ENCODE data around the gene TRPV4.

TRPV4 gene

DNA sequence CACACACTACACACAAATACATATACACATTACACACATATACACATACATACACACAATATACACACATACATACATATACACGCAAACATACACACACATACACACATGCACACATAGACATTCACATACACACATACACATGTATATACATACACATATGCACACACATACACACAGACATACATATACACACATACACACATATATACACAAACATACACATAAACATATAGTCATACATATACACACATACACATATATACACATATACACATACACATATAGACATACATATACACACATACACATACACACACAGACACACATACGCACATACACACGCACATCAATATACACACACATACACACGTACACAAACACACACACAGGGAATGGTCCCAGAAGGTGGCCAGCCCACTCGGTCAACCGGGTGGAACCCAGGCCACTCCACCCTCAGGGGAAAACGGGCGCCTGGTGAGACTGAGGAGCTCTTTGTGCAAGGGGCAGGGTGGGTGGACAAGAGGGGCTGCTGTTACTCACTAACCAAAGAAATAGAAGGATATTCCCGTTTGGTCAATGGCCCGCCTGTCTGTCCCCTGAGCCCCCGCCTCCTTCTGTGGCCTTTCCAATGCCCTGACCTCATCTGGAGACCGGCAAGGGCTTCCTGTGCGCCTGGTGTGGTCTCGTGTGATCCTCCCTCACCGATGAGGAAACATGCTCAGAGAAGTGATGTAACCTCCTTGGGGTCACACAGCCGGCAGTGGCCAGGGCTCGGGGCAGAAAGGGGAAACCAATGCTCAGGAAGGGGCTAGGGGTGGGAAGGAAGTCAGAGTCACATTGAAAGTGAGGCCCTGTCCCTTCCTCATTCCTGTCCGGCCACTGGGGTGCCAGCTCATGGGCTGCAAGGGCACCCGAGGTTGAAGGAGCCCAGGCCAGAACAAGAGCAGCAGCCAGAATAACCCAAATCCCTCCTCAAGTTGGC lies 5.3 kb downstream of the TRPV4 start:
- DNase-seq, result no peak

DNA sequence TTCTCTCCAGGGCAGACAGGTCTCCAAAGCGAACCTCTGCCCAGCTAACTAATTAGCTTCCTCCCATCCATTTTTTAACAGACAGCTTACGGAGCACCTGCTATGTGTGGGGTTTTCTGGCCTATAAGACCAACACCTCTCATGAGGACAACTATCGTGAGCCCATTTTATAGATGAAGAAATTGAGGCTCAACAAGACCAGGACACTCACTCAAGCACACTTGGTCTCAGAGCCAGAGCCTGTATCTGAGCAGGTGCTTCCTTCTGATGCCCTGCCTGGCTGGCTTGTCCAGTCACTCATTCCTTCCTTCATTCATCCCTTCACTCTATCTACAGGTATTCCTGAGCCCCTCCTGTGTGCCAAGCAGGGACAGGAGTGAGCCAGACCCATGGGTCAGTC lies 6.1 kb downstream of the TRPV4 start:
- no peak for DNase-seq

DNA sequence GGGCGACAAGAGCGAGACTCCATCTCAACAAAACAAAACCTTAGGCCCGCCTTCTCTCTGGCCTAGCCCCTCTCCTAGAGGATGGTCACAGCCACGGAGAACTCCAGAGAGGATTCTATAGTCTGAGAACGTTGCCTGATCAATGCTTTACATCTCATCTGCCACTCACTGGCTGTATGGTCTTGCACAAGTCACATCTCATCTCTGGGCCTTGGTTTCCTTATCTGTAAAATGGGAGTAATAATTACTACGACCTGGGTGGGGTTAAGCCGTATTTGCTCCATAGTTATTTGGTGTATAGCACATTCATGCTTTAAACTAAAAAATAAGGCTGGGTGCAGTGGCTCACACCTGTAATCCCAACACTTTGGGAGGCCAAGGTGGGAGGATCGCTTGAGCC lies 8.5 kb downstream of the TRPV4 start:
- no peak for DNase-seq

DNA sequence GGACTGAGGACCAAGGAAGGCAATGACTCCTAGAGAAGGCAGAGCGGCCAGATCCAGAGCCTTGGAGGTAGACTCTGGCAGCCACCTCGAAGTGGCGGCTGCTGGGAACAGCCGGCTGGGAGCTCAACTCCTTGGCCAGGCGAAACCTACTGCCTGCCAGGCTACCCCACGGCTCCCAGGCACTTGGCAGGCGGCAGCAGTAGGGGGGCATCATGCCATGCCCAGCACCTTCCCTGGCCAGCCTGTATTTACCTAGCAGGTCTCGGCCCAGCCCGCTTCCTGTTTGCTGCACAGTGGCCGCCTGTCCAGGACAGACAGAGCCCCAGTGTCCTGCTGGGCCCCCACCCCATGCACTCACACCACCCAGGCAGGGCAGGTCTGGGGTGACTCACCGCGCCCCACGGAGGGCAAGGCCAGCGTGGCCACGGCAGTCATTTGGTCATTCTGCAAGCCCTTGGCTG lies 10.2 kb downstream of the TRPV4 start:
- no peak for DNase-seq

DNA sequence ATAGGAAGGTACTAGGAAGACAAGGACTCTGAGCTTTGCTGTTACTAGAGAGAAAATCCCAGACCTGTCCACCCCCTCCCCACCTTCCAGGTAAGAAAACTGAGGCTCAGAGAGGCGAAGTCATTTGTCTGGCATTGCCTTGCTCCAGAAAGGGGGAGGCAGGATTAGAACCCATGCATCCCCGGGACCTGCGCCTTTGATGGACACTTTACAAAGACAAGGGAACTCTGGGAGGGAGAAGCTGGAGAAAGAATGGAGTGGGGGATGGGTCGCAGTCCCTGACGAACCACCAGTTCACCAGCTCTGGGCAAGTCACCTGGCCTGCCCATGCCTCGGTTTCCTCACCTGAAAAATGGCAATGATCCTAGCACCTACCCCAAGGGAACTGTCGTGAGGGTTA lies 10.8 kb downstream of the TRPV4 start:
- no peak for DNase-seq

DNA sequence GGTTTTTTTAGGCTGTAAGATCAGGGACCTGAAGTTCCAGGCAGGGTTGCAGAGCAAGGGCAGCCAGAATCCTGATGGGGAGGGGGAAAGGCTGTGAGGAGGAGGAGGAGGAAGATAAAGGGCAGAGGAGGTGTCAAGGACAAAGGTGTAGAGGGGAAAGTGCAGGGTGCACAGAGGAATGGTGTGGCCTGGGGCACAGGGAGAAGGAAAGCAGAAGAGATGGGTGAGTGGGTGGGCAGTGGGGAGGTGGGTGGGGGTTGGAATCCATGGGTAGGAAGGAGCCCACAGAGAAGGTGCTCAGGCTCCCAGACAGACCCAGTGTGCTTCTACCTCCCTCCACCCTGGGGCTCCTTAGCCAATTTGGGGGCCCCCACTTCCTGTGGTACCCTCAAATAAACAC lies 11.2 kb downstream of the TRPV4 start:
- DNase-seq, result no peak

DNA sequence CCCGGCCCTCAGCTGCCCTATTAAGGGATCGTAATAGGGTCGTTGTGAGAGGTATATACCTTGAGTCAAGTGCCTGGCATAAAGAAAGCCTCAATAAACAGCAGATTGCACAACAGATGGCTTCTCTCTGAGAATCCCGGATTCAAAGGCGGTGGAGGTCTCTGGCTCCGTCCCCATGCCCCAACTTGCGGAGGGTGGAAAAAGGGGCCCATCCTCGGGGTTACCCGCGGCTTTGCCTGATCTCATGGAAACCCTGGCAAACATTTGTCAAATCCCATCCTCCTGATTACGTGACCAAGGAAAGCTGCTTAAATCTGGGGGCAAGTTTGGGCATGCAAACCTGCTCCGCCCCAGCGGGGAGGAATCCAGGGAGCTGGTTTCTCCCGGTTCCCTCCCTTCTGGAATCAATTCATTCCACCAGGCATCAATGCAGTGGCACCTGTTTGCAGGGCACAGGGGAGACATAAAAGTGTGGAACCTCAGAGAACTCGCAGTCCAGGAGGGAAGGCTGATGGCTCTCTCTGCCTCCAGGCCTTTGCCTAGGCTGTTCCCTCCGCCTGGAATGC lies 12.3 kb downstream of the TRPV4 start:
- DNase-seq, result no peak

DNA sequence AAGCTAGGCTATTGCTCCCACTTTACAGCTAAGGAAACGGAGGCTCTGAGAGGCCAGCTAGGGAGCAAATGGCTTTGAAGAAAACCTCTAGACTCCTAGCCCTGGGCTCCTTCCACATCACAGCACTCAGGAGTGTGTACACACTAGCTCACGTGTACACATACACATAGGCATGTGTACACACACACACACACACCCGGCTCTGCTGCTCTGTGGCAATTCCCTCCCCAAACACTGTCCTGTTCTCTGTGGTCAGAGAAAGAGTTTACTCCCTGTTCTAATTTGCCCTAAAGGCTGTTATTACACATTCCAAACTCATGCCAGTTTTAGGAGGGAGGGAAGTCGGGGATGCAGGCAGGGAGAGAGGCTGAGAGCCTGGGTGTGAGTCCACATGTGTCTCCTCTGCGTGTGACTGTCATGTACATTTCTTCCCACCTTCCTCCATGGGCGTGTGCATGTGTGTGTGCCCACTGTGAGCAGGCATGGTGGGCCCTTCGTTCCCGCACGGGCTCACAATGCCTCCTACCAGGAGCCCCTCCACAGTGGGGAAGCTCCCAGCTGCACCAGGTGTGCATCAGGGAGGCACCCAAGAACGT lies 14.2 kb downstream of the TRPV4 start:
- DNase-seq, result no peak

DNA sequence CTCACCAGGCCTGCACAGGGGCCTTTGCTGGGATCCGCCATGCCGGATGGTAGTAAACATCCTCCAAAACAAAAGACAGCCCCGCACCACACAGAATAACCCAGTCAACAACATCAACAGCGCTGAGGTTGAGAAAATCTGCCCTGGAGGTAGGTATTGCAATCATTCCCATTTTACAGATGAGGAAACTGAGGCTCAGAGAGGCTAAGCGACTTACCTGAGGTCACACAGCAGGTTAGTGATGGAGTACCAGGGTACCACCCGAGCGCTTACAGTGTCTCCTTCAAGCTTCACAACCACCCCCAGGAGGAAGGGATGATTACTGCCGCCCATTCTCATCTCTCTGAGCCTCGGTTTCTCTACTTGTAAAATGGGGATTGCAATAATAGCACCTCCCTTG lies 14.9 kb downstream of the TRPV4 start:
- no peak for DNase-seq

DNA sequence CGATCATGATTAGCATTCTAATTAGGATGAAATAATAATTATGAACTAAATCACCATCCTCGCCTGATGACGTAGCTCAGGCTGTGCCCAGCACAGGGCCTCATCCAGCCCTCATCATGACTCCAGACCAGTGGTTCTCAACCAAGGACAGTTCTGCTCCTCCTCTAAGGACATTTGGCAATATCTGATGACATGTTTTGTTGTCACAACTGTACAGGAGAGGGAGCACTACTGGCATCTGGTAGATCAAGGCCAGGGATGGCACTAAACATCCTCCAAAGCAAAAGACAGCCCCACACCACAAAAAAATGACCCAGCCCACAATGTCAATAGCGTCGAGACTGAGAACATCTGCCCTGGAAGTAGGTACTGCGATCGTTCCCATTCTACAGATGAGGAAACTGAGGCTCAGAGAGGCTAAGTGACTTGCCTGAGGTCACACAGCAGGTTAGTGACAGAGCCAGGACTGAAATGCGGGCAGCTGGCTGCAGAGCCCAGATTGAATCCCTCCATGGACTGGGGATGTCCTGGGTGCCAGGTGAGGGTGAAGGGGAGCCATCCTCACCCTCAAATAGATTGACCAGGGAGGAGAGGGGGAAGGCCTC lies 15.5 kb downstream of the TRPV4 start:
- DNase-seq, result no peak

DNA sequence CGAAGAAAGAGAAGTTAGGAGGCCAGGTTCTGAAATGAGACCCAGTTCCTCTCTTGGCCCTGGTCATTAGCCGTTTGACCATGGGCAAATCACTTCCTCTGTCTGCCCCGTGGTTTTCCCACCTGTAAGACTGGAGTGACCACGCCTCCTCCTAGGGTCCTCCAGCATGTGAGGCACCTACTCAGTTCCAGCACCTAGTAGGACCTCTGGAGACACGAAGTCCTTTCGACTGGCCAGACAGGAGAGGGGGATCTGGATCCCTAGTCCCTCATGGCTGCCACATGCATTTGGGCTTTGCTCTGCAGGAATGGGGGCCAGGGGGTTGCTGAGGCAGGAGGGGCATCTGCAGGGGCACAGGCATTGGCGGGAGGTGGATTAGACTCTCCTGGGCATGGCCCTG lies 16.3 kb downstream of the TRPV4 start:
- DNase-seq, result no peak

DNA sequence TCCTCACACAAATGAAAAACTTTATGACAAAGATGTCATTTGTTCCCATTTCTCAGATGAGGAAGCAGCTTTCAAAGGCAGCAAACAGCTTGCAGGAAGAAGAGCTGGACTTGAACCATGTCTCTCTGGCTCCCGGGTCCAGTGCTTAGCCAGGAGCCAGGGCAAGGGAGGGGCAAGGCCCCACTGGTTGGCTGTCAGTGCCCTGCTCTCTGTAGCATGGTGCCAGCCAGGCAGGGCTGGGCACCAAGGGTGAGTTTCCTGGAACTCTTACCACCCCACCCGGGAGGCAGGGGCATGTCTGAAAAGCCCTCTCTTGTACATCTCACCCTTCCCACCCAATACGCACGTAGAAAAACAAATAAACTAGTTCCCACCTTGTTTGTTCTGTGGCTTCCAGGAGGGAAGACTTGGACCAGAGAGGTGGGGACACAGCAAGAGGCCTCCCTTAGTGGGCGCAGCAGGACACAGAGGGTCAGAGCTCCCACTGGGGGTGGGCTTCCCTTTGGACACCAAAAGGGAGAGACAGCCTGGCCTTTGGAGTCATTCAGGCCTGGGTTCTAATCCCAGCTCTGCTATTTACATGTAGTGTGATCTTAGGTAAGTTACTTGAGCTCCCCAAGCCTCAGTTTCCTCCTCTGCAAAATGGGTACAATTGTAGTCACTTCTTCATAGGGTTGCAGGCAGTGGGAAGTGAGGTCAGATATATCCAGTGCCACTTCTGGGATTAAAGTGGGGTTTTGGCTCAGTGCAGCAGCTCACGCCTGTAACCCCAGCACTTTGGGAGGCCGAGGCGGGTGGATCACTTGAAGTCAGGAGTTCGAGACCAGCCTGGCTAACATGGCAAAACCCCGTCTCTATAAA lies 17.2 kb downstream of the TRPV4 start:
- DNase-seq, result no peak

DNA sequence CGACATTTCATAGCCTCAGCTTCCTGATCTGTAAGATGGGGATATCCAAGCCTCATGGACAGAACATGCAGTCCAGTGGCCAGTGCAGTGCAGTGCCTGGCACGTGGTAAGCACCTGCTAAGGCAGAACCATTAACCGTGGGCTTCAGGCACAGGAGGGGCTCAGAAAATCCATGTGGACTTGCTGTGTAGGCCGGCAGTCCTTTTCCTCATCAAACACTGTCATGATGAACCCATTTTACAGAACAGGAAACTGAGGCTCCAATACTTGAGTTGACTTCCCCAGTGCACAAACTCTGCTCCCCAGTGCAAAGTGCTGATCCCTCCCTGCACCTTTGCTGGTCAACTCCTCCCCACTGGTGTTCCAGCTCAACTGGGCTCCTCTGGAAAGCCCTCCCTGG lies 18.0 kb downstream of the TRPV4 start:
- DNase-seq, result no peak

DNA sequence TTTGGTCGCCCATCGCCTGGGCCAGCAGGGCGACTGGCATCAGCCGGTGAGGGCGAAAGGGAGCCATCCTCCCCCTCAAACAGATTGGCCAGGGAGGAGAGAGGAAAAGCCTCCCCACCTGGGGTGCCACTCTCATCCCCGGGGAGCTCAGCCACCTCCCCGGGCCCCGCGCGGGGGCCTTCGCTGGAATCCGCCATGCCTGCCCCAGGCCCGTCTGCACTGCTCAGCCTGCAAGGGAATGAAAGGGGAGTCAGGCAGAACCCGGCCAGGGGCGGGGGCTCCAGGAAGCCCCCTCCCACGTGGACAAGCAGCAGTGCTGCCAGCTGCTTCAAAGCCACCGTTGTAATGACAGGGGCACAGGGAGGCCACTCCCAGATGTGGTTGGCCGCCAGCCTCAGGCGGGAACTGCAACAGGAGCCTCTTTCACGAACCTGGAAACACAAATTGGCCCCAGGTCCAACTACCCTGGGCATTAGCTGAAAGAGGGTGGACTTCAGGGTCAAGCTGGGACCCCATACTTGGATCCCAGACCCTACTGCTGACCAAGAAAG lies 18.5 kb downstream of the TRPV4 start:
- DNase-seq, result no peak

DNA sequence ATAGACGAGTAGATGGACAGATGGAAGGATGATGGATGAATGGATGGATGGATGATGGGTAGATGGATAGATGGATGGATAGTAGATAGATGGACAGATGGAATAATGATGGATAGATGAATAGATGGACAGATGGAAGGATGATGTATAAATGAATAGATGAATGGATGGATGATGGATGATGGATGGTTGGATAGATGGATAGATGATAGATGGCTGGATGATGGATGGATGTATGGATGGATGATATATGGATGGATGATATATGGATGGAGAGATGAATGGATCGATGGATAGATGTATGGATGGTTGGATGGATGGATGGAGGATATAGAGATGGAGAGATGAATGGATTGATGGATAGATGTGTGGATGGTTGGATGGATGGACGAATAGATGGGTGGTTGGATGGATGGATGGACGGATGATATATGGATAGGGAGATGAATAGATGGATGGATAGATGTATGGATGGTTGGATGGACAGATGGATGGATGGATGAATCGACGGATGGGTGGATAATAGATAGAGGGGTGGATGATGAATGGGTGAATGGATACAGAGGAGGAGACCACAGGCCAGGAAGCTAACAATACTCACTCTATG lies 19.3 kb downstream of the TRPV4 start:
- no peak for DNase-seq

DNA sequence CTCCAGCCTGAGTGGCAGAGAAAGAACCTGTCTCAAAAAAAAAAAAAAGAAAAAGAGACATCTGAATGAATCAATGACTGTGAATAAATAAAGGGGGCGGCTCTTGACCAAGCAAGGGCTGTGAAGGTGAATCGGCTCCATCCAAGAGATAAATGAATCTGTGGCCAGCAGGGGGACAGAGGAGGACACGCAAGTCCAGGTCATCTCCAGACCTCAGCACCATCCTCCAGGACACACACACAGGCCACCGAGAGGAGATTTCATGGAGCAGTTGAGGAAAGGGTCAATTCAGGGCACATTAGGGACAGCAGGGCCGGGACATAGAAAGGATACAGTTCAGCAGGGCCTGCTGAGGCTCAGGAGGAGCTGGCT lies 21.6 kb downstream of the TRPV4 start:
- DNase-seq, result no peak

DNA sequence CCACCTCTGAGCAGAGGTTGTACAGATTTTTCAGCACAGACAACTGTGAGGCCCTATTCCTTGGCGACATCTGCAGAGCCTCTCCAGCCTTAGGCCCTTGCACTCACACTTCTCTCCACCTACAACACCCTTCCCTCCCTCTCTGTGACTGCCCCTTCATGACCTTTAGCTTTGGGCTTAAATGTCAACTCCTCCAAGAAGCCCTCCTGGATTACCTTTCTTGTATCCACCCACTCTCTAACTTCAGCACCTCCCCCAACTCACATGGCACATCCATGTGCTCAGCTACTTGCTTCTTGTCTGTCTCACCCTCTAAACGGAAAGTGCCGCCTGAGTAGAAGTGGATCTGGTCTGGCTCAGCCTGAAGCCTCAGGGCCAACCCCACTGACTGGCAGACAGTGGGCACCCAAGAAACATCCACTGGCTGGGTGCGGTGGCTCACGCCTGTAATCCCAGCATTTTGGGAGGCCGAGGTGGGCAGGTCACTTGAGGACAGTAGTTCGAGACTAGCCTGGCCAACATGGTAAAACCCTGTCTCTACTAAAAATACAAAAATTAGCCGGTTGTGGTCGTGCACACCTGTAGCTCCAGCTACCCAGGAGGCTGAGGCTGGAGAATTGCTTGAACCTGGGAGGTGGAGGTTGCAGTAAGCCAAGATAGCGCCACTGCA lies 22.1 kb downstream of the TRPV4 start:
- DNase-seq, result no peak

DNA sequence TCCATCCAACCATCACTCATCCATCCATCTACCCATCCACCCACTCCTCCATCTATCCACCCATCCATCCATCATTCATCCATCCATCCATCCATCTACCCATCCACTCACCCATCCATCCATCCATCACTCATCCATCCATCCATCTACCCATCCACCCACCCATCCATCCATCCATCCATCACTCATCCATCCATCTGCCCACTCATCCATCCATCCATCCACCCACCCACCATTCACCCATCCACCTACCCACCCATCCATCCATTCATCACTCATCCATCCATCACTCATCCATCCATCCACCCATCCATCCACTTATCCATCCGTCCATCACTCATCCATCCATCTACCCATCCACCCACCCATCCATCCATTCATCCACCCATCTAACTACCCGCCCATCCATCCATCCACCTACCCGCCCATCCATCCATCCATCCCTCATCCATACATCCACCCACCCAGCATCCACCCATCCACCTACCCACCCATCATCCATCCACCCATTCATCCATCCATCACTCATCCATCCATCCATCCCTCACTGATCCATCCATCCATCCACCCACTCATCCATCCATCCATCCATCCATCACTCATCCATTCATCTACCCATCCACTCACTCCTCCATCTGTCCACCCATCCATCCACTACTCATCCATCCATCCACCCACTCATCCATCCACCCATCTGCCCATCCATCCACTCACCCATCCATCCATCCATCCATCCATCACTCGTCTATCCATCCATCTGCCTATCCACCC lies 24.1 kb downstream of the TRPV4 start:
- no peak for DNase-seq

DNA sequence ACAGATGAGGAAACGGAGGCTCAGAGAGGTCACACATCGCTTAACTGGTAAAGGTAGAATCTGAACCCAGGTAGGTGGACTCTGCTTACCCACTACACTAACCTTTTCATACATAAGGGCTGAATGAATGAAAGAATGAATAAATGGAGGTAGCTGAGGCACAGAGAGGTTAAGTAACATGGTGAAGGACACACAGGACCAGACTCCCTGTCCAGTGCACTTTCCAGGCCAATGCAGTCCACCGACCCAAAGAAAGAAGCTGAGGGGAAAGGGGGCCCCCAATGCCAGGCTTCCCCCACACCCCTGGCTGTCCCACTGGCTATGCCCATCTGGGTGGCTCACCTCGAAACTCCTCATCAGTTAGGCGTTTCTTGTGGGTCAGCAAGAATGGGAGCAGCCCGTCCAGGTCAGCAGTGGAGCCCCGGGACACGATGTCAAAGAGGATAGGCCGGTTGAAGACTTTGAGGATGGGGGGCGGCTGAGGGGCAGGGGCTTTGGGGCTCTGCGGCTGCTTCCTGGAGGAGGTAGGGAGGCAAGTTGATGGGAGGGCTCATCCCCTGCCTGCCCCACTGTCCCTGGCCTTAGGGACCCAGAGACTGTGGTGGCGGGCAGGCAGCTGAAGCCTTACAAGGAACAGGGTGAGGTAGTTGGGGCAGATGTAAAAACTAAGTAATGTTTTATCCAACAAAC lies 25.1 kb downstream of the TRPV4 start:
- no peak for DNase-seq
